ENCODE measurements around the gene DNAJC15.
"Not testable (repeated sequence)": the region's sequence is repeated elsewhere in the genome, so short reads cannot be mapped to it uniquely, and the experiment has no call there.

The DNAJC15 gene

DNA sequence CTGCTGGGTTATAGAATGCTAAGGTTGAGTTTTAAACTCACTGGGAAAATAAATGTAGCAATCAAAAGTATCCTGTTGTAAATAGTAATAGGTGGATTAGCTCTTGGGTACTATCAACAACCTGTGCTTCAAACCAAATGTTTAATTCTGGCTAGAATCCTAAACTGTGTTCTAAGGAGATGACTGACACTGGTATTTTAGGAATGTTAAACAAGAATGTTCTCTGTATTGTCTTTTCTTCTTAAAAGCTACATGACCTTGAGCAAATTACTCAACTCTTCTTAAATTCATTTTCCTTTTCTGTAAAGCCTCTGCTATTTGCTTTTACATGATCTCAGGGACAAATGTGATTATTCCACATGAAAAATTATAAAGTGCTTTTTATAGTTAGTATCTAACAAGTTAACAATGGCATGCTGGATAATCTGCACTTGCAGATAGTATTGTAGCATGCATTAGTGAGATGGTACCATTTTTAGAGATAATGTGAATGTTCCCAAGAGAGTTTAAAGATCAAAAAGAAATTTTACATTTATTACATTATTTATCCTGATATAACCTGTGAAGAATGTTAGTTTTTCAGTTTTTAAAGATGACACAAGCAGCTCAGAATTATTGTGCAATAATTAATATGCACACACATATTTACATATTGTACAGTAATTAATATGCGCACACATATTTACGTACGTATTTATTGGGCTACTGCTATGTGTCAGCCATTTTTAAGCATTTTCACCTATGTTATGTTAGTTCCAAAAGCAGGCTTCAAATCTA lies 17.7 kb upstream of the DNAJC15 start:
- DNase-seq, result no peak

DNA sequence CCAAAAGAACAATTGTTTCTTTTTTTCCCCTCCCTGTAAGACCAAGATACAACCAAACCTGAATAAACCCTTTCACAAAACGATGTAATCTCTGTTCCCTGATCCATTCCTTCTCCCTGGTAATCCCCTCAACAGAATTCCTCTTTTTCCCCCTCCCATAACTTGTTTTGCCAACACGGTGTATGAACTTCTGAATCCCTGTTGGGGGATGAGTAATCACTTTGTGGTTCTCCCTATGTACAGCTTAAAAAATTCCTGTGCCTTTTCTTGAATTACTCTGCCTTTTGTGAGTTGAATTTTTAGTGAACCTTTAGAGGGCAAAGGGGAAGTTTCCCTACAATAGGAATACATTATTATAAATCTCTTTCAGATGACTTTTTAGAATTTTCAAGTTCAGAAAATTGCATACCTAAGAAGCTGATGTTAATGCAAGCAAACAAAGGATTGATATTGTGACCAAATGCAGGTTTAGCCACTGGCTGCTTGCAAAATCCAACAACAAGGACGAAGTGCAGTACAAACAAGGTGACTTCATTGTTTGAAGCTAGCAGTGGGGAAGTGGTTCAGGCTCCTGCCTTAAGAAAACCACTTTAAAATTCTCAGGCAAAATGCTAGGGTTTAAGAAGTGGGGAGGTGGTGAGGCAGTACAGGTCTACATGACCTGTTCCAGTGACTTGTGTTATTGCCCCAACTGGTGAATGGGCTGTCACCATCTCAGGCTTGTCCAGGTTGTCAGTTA lies 16.3 kb upstream of the DNAJC15 start:
- DNase-seq, result no peak

DNA sequence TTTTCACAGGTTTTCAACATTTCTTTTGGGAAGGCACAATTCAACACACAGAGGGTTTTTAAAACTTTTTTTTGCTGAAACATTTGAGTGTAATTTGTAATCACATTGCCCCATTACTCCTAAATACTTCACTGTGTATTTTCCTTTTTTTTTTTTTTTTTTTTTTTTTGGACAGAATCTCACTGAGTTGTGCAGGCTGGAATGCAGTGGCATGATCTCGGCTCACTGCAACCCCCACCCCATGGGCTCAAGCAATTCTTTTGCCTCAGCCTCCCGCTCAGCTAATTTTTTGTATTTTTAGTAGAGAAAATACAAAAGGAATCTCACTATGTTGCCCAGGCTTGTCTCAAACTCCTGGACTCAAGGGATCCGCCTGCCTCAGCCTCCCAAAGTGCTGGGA lies 14.8 kb upstream of the DNAJC15 start:
- DNase-seq, result no peak

DNA sequence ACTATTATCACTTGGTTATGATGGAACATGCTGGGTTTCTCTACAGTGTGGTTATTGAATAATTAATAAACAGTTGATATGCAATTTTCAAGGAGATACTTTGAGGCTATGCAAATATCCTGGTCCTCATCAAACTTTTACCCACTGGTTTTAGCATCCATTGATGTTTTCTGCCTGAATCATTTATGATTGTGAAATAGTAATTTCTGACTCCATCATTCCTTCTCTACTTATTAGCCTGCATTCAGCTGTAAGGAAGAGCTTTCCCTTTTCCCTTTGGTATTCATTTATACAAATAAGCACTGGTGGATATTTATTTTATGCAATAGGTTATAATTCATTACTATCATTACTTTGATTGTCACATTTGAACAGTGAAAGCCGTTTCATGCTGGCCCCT lies 13.9 kb upstream of the DNAJC15 start:
- no peak for DNase-seq

DNA sequence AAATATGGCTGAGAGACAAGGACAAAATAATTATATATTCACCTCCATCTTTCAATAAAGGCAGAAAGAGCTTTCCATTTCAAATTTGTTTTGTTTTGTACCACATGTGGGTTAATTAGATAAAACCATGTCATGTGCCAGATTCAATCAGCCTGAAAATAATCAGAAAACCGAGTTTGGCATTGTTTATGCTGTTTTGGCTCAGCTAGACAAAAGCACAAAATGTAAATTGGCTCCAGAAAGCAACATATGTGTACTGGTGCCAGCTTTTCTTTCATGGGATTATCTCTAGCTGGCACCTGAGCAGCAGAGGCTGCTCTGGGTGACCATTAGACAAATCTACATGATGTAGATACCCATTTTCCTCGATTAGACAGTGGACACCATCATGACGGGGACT lies 9.2 kb upstream of the DNAJC15 start:
- no peak for DNase-seq

DNA sequence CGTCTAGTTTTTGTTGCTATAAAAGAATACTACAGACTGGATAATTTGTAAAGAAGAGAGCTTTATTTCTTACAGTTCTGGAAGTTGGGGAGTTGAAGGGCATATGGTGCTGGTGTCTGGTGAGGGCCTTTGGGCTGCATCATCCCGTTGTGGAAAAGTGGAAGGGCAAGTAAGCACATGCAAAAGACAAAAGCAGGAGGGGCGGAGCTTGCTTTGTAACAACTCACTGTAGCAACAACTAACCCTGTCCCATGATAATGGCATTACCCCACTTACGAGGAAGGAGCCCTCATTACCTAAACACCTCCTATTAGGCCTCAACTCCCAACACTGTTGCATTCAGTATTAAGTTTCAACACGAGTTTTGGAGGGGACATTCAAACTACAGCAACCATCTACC lies 7.2 kb upstream of the DNAJC15 start:
- no peak for DNase-seq

DNA sequence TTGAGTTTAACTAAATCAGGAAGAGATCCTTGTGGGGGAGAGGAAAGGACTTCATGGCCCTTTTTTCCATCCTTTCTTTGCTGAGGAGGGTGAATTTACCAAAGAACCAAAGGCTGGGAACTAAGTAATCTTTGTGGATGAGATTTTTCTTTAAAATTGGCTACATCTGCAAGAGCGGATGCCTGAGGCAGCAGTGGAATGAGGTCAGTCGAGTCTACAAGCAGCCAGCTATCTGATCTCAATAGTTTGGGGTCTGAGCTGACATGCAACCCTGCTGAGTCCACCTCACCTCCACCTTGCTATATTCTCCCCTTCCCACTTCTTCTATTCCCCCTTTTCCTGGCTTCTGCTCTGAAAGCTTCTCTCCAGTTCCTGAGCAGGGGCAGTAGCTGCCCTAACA lies 3.6 kb upstream of the DNAJC15 start:
- no peak for DNase-seq

DNA sequence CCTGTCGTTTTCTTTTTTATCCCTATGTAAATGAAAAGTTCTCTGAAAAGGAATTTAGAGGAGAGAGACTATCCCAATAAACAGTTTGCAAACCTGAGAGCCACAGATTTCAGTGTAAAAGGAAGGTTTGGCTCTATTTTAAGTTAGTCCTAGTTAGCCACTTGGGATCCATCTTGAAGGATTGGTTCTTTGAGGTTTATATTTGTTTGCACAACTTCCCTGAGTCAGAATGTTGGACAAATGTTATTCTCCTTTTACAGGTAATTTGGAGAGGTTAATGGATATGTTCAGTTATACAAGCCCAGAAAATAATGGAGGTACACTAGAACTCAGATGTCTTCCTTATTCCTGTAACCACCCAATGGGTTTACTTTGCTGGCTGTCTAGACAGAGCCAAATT lies 2.6 kb upstream of the DNAJC15 start:
- no peak for DNase-seq

DNA sequence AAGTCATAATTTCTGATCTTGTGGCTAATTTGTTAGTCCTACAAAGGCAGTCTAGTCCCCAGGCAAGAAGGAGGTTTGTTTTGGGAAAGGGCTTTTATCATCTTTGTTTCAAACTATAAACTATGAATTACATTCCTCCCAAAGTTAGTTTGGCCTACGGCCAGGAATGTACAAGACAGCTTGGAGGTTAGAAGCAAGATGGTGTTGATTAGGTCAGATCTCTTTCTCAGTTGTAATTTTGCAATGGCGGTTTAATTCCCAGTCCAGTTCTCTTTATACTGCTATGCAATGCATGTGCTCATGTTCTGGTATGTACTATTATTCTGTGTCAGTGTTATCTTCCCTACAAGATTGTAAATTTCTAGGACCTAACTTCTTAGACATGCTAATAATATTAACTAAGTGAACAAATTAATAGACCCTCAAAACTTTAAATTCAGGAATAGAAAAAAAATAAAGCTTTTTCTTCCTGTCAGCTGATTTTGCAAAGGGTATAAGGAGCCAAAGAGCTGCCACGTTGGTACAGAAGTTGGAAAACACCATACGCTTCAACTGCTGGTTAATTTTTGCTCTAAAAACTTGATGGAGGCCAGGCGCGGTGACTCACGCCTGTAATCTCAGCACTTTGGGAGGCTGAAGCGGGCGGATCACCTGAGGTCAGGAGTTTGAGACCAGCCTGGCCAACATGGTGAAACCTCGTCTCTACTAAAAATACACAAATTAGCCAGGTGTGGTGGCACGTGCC lies 1.3 kb upstream of the DNAJC15 start:
- no peak for DNase-seq

DNA sequence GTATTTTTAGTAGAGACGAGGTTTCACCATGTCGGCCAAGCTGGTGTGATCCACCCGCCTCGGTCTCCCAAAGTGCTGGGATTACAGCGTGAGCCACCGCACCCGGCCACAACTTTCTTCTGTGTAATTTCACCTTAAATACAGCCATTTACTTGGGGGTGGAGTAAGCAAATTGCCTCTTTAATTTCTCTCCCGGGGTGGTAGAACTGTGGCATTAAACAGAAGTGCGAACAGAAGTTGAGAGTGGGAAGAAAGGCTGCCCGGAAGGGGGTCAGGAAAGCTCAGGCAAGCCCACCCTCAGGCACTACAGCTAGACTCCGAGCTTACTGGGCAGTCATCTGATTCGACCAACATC lies 475 bp upstream of the DNAJC15 start:
- DNase-seq, result no peak

DNA sequence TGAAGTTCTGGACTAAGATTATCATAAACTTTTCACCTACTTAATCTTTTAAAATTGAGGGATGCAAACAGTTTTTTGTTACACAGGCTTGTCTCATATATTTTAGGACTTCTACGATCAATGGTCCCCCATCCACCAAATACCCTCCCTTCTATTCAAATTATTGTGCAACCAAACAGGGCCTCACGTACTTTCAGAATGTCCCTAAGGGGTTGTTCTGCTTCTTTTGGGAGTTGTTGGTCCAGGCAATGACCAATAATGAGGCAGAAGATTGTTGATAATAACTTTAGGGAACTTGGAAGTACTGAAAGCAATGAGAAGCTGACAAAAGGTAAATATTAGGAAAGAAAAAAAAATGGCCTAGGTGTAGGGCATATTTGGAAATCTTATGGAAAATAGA lies 2.9 kb downstream of the DNAJC15 start:
- DNase-seq, result no peak

DNA sequence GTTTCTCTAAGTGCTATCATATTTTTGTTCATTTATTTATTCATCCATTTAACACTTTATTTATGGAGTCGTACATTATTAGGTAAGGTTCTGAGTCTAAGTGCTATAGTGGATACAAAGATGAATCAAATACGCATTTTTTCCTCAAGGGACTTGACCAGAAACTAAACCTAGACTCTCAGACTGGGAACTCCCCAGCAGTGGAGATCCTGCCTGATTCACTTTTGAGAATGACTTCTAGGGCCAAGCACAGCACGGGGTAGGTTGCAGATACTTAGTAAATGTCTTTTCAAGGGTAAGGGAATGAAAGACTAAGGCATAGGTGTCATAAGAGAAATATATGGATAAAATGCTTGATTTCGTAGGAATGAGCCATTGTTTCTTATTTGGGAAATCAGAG lies 7.2 kb downstream of the DNAJC15 start:
- DNase-seq, result no peak

DNA sequence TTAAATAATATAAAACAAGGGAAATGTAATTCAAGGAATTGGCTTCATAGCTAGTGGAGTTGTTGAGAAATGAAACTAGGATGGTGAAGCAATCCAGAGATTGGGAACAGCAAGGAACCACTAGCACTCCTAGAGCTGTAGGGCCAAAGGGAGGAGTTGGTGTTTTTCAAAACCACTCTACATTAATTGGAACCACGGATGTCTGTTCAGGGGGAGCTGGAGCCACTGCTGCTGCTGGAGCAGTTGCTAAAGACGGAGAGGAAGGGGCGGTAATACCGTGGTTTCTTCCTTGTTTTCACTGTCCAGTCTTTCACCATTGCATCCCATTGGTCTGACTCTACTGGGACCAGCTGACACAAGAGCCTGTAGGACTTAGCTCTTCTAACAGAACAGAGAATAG lies 8.5 kb downstream of the DNAJC15 start:
- DNase-seq, result no peak

DNA sequence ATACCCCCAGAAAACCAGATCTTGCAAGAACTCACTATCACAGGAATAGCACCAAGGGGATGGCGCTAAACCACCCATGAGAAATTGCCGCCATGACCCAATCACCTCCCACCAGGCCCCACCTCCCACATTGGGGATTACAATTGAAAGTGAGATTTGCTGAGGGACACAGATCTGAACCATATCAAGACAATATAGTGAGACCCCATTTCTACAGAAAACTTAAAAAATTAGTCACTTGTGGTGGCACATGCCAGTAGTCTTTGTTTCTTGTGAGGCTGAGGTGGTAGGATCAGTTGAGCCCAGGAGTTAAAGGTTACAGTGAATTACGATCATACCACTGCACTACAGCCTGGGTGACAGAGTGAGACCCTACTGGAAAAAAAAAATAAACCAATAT lies 9.7 kb downstream of the DNAJC15 start:
- DNase-seq, result no peak

DNA sequence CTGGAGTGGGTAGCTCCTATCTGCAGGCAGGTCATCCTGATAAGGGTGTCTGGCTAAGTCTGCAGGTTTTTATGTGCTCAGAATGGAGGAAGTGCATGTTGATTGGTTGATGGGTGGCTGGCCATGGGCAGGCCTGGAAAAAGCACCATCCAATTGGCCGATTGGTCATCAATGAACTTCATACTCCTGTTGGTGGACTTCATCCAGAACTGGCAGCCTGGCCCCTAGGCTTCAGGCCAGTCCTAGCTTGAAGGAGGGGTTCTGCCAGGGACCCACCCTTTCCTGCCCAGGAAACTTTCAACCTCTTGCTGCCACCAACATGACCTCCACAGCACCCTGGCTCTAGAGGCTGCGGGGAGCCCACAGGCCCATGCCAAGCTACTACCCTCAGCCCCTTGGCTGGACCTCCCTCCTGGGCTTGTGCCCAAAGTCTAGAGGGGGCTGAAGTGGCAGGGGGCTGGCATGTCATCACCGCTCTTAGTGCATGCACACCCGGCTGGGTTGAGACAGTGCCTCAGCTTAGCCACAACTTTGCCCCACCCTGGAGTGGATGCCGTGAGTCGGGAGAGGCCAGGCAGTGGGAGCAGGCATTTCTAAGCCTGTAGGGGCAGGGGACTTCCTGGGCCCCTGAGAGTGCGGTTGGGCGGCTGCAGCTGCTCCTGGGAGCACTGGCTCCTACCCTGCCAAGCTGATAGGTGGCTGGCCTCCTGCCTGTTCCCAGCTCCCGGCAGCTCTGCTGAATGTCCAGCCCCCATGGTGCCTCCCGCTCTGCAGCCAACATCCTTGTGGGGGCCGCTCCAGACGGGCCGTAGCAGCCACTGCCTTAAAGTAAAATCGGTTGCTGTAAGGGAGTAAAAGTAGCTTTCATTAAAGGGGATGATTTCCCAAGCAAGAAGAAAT lies 13.2 kb downstream of the DNAJC15 start:
- no peak for DNase-seq

DNA sequence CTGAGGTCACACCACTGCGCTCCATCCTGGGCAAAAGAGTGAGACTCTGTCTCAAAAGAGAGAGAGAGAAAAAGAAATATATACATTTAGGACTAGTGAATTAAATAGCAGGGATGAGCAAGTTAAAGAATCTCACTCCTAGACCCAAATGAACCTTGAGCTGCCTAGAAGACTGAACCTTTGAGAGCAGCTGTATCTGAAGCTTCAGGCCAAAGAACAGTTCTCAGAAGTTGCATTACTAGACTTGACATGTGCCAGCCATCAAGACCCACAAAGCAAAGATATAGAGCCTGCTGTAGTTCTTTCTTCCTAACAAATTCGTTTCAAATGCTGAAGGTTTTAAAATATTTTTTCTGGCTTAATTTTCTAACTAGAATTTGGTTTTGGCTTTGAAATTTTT lies 16.6 kb downstream of the DNAJC15 start:
- DNase-seq, result no peak

DNA sequence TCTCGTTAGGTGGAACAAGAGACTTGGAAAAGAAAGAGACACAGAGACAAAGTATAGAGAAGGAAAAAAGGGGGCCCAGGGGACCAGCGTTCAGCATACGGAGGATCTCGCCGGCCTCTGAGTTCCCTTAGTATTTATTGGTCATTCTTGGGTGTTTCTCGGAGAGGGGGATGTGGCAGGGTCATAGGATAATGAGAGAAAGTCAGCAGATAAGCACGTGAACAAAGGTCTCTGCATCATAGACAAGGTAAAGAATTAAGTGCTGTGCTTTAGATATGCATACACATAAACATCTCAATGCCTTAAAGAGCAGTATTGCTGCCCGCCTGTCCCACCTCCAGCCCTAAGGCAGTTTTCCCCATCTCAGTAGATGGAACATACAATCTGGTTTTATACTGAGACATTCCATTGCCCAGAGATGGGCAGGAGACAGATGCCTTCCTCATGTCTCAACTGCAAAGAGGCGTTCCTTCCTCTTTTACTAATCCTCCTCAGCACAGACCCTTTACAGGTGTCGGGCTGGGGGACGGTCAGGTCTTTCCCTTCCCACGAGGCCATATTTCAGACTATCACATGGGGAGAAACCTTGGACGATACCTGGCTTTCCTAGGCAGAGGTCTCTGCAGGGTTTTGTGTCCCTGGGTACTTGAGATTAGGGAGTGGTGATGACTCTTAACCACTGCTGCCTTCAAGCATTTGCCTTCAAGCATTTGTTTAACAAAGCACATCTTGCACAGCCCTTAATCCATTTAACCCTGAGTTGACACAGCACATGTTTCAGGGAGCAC lies 17.4 kb downstream of the DNAJC15 start:
- DNase-seq, result not testable (repeated sequence)

DNA sequence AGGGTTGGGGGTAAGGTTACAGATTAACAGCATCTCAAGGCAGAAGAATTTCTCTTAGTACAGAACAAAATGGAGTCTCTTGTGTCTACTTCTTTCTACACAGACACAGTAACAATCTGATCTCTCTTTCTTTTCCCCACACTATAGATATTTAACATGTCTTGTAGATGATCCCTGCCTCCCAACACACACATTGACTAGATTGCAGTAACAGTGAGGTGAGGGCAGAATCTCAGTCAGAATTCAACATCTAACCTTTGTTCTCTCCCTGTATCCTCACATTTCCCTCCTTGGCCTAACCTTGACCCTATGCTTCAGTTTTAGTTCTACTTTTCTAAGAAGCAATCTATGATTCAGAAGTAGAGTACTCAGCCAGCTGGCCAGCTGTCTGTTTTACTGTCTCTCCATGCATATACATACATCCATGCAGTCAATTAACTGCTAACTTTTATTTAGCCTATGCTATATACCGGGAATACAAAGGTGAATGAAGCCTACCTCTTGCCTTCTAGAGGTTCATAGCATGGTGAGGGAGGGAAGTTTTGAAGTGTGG lies 18.1 kb downstream of the DNAJC15 start:
- DNase-seq, result no peak

DNA sequence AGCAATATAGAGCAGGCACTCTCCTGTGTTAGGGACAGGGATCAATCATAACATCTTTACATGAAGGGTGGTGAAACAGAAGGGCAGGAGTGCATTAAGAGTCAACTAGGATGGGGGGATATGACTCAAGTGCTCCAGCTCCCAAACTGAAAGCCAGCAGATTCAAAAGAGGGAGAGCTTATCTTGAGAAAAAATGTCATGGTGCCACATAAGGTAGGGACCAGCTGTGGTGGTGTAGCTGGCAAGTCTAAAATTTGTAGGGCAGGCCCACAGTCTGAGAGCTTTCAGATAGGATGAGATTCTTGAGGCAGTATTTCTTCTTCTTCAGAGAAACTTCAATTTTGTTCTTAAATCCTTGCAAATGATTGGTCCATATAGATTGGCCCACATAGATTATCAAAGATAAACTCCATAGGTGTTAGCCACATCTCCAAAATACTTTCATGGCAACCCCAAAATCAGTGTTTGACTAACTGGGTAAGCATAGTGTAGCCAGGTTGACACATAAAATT lies 19.1 kb downstream of the DNAJC15 start:
- DNase-seq, result no peak

DNA sequence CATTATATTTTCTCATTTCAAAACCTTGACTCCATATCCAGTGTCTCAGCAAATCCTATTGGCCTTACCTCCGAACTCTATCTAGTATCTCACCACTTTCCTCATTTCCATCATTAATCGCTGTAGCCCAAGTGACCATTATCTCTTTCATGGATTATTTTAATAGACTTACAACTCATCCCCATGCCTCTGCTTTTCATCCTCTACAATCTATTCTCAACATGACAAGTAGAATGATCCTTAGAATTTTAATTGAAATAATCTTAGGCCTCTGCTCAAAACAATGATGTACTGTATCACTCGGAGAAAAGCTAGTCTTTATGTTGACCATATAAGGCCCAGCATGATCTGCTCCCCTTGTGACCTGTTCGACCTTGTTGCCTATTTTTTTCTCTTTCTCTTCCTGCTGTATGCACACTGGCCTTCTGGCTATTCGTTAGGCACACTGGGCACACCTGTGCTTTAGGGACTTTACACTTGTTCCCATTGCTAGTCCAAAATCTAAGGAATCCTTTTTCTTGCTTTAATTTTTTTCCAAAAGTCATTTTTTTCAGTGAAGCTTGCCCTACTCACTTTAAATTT lies 21.4 kb downstream of the DNAJC15 start:
- no peak for DNase-seq

DNA sequence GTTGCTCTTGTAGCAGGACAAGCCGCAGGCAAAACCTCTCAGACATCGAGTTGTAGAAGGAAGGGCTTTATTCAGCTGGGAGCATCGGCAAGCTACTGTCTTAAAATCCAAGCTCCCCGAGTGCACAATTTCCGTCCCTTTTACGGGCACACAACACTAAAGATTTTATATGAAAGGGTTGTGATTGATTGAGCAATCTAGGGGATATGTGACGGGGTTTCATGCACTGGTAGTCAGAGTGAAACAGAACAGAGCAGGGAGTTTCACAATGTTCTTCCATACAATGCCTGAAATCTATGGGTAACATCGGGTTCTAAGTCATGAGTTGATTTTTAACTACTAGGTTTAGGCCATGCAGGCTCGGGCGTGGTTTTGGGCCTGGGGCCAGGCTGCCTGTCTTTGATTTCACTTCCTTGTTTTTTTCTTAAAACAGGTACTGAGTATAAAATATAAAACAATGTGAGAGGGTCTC lies 22.0 kb downstream of the DNAJC15 start:
- DNase-seq, result not testable (repeated sequence)
